NCI-H1694 (cell line): ENCODE data around the gene GNG12.
A peak's percentile ranks its signal among the peaks of the same experiment; 100 is the strongest.

Experiments used
- DNase-seq: peaks from one replicate; lab custom pipeline; 2025; lab: John Stamatoyannopoulos, UW

Gene GNG12

GRCh38 chr1:67840449-67840848 lies 7.2 kb upstream of the GNG12 start:
- DNase-seq = no peak

- DNase-seq = no peak
These were observed 6.6 kb upstream of the GNG12 start for GRCh38 chr1:67839826-67840225.

GRCh38 chr1:67838180-67838910 lies 5.1 kb upstream of the GNG12 start:
- no peak for DNase-seq

GRCh38 chr1:67836769-67837168 lies 3.5 kb upstream of the GNG12 start:
- no peak for DNase-seq

GRCh38 chr1:67835663-67836452 lies 2.6 kb upstream of the GNG12 start:
- no peak for DNase-seq

- DNase-seq = no peak
These were observed 1.1 kb upstream of the GNG12 start for GRCh38 chr1:67834246-67834877.

GRCh38 chr1:67833602-67833940 lies 304 bp upstream of the GNG12 start:
- DNase-seq = no peak

GRCh38 chr1:67831850-67832513 lies 1.3 kb downstream of the GNG12 start:
- peak; percentile 35 for DNase-seq

GRCh38 chr1:67830928-67831830 lies 2.1 kb downstream of the GNG12 start:
- DNase-seq = no peak

- no peak for DNase-seq
These were observed 3.0 kb downstream of the GNG12 start for GRCh38 chr1:67830226-67830625.

- DNase-seq = no peak
These were observed 5.6 kb downstream of the GNG12 start for GRCh38 chr1:67827688-67828087.

GRCh38 chr1:67825591-67825990 lies 7.7 kb downstream of the GNG12 start:
- DNase-seq = no peak

GRCh38 chr1:67824766-67825165 lies 8.5 kb downstream of the GNG12 start:
- DNase-seq = no peak

GRCh38 chr1:67823615-67824014 lies 9.7 kb downstream of the GNG12 start:
- DNase-seq = no peak

GRCh38 chr1:67821263-67821662 lies 12.0 kb downstream of the GNG12 start:
- no peak for DNase-seq

GRCh38 chr1:67818725-67819301 lies 14.5 kb downstream of the GNG12 start:
- DNase-seq = no peak

- no peak for DNase-seq
These were observed 15.1 kb downstream of the GNG12 start for GRCh38 chr1:67818162-67818561.

- DNase-seq = no peak
These were observed 15.9 kb downstream of the GNG12 start for GRCh38 chr1:67817319-67817718.

GRCh38 chr1:67816506-67816905 lies 16.8 kb downstream of the GNG12 start:
- DNase-seq = no peak

GRCh38 chr1:67816095-67816475 lies 17.2 kb downstream of the GNG12 start:
- DNase-seq = no peak
